Keratinocyte (primary cell): Measurements from ENCODE around the gene KRT14. TPM values are rescaled to one million over a fixed set of nuclear protein-coding genes. Genes with fewer than 3 reads are reported as not detected.
A peak's percentile ranks its signal among the peaks of the same experiment; 100 is the strongest.
"Not testable (repeated sequence)": the region's sequence is repeated elsewhere in the genome, so short reads cannot be mapped to it uniquely, and the experiment has no call there.

ENCODE experiments used
- DNase-seq: peaks from one replicate; pipeline ENCODE4 v3.0.0-alpha.2; 2011; ENCODE audit warnings: low read depth, missing footprints, low spot score
- FAIRE-seq: peaks from 2 replicates; lab custom pipeline; 2011; peaks lifted over from hg19 to GRCh38; lab: Jason Lieb, UNC
- H2AFZ ChIP-seq: 2 replicates; pipeline ENCODE4 v1.6.0; 2012; ENCODE audit warnings: low read length, control low read depth, inconsistent platforms; ENCODE audit not compliant: control insufficient read depth
- H3K27ac ChIP-seq: 2 replicates; pipeline ENCODE4 v1.5.1; 2011; ENCODE audit warnings: low read length; ENCODE audit not compliant: control insufficient read depth, insufficient read depth
- H3K27me3 ChIP-seq: 3 replicates; pipeline ENCODE4 v1.6.0; 2011; ENCODE audit warnings: low read length; ENCODE audit not compliant: control insufficient read depth, insufficient read depth; ENCODE audit errors: extremely low read depth
- H3K36me3 ChIP-seq, 2 experiments: 2 replicates in 1 of 2; 3 replicates in 1 of 2; pipeline ENCODE4 v1.5.1; 2011; ENCODE audit warnings: low read length in 2 of 2, mild to moderate bottlenecking in 1 of 2; ENCODE audit not compliant: control insufficient read depth in 2 of 2, insufficient read depth in 2 of 2; ENCODE audit errors: extremely low read depth in 1 of 2
- H3K4me1 ChIP-seq: 3 replicates; pipeline ENCODE4 v1.5.1; 2011; ENCODE audit warnings: low read length; ENCODE audit not compliant: control insufficient read depth, insufficient read depth; ENCODE audit errors: extremely low read depth
- H3K4me2 ChIP-seq: 3 replicates; pipeline ENCODE4 v1.6.0; 2011; ENCODE audit warnings: low read depth, low read length; ENCODE audit not compliant: control insufficient read depth, insufficient read depth; ENCODE audit errors: extremely low read depth
- H3K4me3 ChIP-seq, 3 experiments: fragments of 200-600 bp in 1 of 3; sonication (generic) in 1 of 3; 2 replicates in 2 of 3; 3 replicates in 1 of 3; pipeline ENCODE4 v1.5.1; 2011 to 2016; ENCODE audit warnings: low read length in 3 of 3, mild to moderate bottlenecking in 3 of 3, control low read depth in 2 of 3, inconsistent platforms in 1 of 3, low read depth in 1 of 3, mixed read lengths in 1 of 3, mixed run types in 1 of 3, moderate library complexity in 1 of 3; ENCODE audit not compliant: control insufficient read depth in 2 of 3, insufficient read depth in 2 of 3; ENCODE audit errors: extremely low read depth in 1 of 3
- H3K79me2 ChIP-seq: 2 replicates; pipeline ENCODE4 v1.6.0; 2012; ENCODE audit warnings: low read length; ENCODE audit not compliant: control insufficient read depth, insufficient read depth
- H3K9ac ChIP-seq: 3 replicates; pipeline ENCODE4 v1.6.0; 2011; ENCODE audit warnings: low read length; ENCODE audit not compliant: control insufficient read depth, insufficient read depth; ENCODE audit errors: extremely low read depth
- H3K9me1 ChIP-seq: 3 replicates; pipeline ENCODE4 v1.6.0; 2011; ENCODE audit warnings: low read length; ENCODE audit not compliant: control insufficient read depth, insufficient read depth; ENCODE audit errors: extremely low read depth
- H3K9me3 ChIP-seq: 2 replicates; pipeline ENCODE4 v1.5.1; 2012; ENCODE audit warnings: low read depth, low read length; ENCODE audit not compliant: control insufficient read depth
- H4K20me1 ChIP-seq: 3 replicates; pipeline ENCODE4 v1.6.0; 2011; ENCODE audit warnings: low read length; ENCODE audit not compliant: control insufficient read depth, insufficient read depth; ENCODE audit errors: extremely low read depth
- CTCF ChIP-seq, 3 experiments: IDR thresholded peaks in 1 of 3; conservative IDR thresholded peaks in 1 of 3; optimal IDR thresholded peaks in 1 of 3; 2 replicates in 2 of 3; 3 replicates in 1 of 3; pipeline versions ENCODE3 to v1.5.1; 2011; ENCODE audit warnings: low read length in 3 of 3, mild to moderate bottlenecking in 3 of 3, moderate library complexity in 2 of 3, control low read depth in 1 of 3, inconsistent platforms in 1 of 3; ENCODE audit not compliant: insufficient read depth in 2 of 3; ENCODE audit errors: extremely low read depth in 1 of 3
- EZH2 ChIP-seq: IDR thresholded peaks from one replicate; pipeline ENCODE4 v1.6.1; 2012; ENCODE audit warnings: inconsistent platforms, mild to moderate bottlenecking, low read length, moderate library complexity
- dilution Hi-C: fragments of 300-500 bp; cut with MboI; formaldehyde crosslinking; loops from one replicate; pipeline ENCODE4 v1.7.0; 2020; ENCODE audit warnings: low sequenced_read_pairs; ENCODE audit not compliant: extremely low pct_ligation_motif_present
- polyA plus RNA-seq, 5 experiments: library from polyadenylated mRNA; depleted of rRNA in 3 of 5; stranded (reverse) in 3 of 5; stranded (forward) in 1 of 5; unstranded in 1 of 5; fragments of >200 nt; gene quantifications; 1 replicate in 1 of 5; 2 replicates in 3 of 5; 3 replicates in 1 of 5; pipeline versions ENCODE4 v1.2.1 to v1.2.3, GENCODE V29; 2011 to 2012; ENCODE audit warnings: missing spikeins in 2 of 5, low read depth in 1 of 5, low replicate concordance in 1 of 5

Gene KRT14
- polyA plus RNA-seq, 1 donor (not counting 4 experiments of a cell fraction or from before 2014, with no cell fraction given) = 26,041 TPM

- FAIRE-seq (no peak), DNase-seq (no peak)
- H3K4me2 ChIP-seq = no peak overlapping the region
- H3K79me2 ChIP-seq = no peaks in the 10 kb centered on the region
- no peaks in the 10 kb centered on the region for H3K27me3 ChIP-seq
- H3K27ac ChIP-seq = no peak overlapping the region
- no peaks in the 10 kb centered on the region for H3K9me3 ChIP-seq
- H3K4me1 ChIP-seq = peaks cover 48% of the 10 kb centered on the region
- no peak overlapping the region for H3K4me3 ChIP-seq
- H4K20me1 ChIP-seq = no peaks in the 10 kb centered on the region
- TF ChIP-seq EZH2 = no peak
- TF ChIP-seq CTCF (optimal IDR thresholded peaks at IDR 0.05 in 1 of 3, IDR thresholded peaks at IDR 0.05 in 1 of 3, conservative IDR thresholded peaks at IDR 0.05 in 1 of 3; ENCODE audit: extremely low read depth in 1 of 3, insufficient read depth in 2 of 3, low read length in 3 of 3) = no peak
- no peaks in the 10 kb centered on the region for H3K36me3 ChIP-seq
- H3K9ac ChIP-seq = peak overlapping the region; percentile 24
- H3K9me1 ChIP-seq = no peaks in the 10 kb centered on the region
- no peak overlapping the region for H2AFZ ChIP-seq
- dilution Hi-C loops = no loop called here
These were observed 42.6 kb upstream of the KRT14 start for GRCh38 chr17:41629316-41629715.

DNA sequence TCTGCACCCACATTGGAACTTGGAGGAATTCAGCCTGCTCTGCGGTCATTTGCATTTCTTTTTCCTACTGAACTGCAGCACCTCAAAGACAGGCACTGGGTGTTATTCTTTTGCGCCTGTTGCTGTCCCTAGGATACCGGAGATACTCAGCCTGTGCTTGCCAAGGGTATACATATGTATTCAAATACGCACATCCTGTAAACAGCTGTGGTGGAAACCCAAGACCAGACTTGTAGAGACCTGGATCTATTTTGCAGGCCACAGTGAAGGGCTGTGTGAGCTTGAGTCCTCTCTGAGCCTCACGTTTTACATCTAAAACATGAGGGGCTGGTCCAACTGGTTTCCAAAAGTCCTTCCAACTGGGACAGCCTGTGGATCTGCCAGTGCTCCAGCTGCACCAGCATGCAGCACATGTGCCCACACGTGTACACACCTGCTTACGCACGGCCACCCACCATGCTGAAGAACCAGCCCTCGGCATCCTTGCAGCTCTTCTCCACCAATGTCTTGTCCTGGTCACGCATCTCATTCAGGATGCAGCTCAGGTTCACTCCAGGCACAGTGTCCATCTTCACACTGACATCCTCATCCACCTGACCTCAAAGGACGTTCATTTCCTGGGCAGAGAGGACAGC is 42.0 kb upstream of the KRT14 start:
- peak; percentile 75 for FAIRE-seq
- peak overlapping the region; percentile 64 for H3K27ac ChIP-seq
- not testable (repeated sequence) for DNase-seq

DNA sequence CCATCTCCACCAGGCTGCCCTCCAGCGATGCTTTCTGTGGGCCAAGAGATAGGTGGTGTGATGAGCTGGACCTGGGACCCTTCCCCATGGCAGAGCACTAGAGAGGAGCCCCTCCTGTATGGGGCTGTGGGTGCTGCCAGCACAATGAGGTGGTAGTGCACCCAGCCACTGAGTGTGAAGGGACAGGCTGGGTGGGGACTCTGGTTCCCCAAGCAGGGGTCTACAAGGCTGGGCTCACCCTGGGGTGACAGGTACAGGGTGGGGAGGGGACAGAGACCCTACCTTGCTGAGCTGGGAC is 41.3 kb upstream of the KRT14 start:
- H2AFZ ChIP-seq, dilution Hi-C loops, H3K9me1 ChIP-seq, H3K9me3 ChIP-seq, H4K20me1 ChIP-seq, FAIRE-seq, H3K79me2 ChIP-seq, H3K27me3 ChIP-seq, H3K36me3 ChIP-seq, H3K4me3 ChIP-seq, DNase-seq: not testable (repeated sequence)
- H3K4me1 ChIP-seq = peaks cover 50% of the 10 kb centered on the region
- H3K27ac ChIP-seq = peak overlapping the region; percentile 64
- peak overlapping the region; percentile 70 for H3K9ac ChIP-seq
- H3K4me2 ChIP-seq = peak overlapping the region; percentile 44

More for the DNA sequence above, 42.0 kb upstream of the KRT14 start:
- H3K79me2 ChIP-seq, H4K20me1 ChIP-seq, H3K4me3 ChIP-seq, H3K9me3 ChIP-seq, H3K36me3 ChIP-seq, H3K9me1 ChIP-seq, dilution Hi-C loops, H2AFZ ChIP-seq, H3K27me3 ChIP-seq: not testable (repeated sequence)
- Histone ChIP-seq H3K4me1 (peaks cover 48% of the 10 kb centered on the region), H3K4me2 (peak overlapping the region; percentile 44), H3K9ac (peak overlapping the region; percentile 70)
